H1 (cell line): Measurements from ENCODE around the gene HYAL4. TPM values are rescaled to one million over a fixed set of nuclear protein-coding genes. Genes with fewer than 3 reads are reported as not detected.

ENCODE experiments used
- CTCF ChIA-PET: fragments of 300-600 bp; sonication (Branson Sonifier 250); formaldehyde crosslinking; loops from one replicate; lab custom pipeline; 2021; ENCODE audit not compliant: partially characterized antibody; lab: Charles Lee
- POLR2A ChIA-PET: fragments of 300-600 bp; sonication (Branson Sonifier 250); formaldehyde crosslinking; loops from one replicate; lab custom pipeline; 2021; ENCODE audit warnings: inconsistent platforms; ENCODE audit not compliant: partially characterized antibody; lab: Charles Lee
- DNase-seq, 2 experiments: peaks; one replicate each; pipeline versions ENCODE4 v3.0.0 to v3.0.0-alpha.2; 2010 to 2022; ENCODE audit warnings: low spot score in 2 of 2, low read depth in 1 of 2, mixed read lengths in 1 of 2
- FAIRE-seq: peaks from 2 replicates; lab custom pipeline; 2011; peaks lifted over from hg19 to GRCh38; lab: Jason Lieb, UNC
- H2AFZ ChIP-seq: 2 replicates; pipeline ENCODE4 v1.8.1; 2012; ENCODE audit warnings: low read length, inconsistent platforms
- H2AK5ac ChIP-seq: 2 replicates; pipeline ENCODE4 v1.6.1; 2013; ENCODE audit warnings: low read depth, low read length
- H2BK120ac ChIP-seq: replicated peaks from 2 replicates; pipeline ENCODE3; 2013; ENCODE audit warnings: low read depth, low read length, inconsistent platforms
- H2BK12ac ChIP-seq: 2 replicates; pipeline ENCODE4 v1.6.1; 2013; ENCODE audit warnings: low read depth, low read length
- H2BK15ac ChIP-seq: 2 replicates; pipeline ENCODE4 v1.6.1; 2013; ENCODE audit warnings: low read length
- H2BK20ac ChIP-seq: 2 replicates; pipeline ENCODE4 v1.6.1; 2013; ENCODE audit warnings: low read length
- H2BK5ac ChIP-seq: 2 replicates; pipeline ENCODE4 v1.6.1; 2013; ENCODE audit warnings: low read depth, low read length
- H3K14ac ChIP-seq: 2 replicates; pipeline ENCODE4 v1.6.1; 2013; ENCODE audit warnings: inconsistent platforms; ENCODE audit not compliant: insufficient read length
- H3K18ac ChIP-seq: 2 replicates; pipeline ENCODE4 v1.6.1; 2013; ENCODE audit warnings: low read length; ENCODE audit errors: extremely low read depth
- H3K23ac ChIP-seq: 2 replicates; pipeline ENCODE4 v1.6.1; 2013; ENCODE audit warnings: inconsistent platforms; ENCODE audit not compliant: insufficient read length
- H3K23me2 ChIP-seq: 2 replicates; pipeline ENCODE4 v1.6.1; 2013; ENCODE audit warnings: low read depth, low read length
- H3K27ac ChIP-seq: 2 replicates; pipeline ENCODE4 v1.6.1; 2011; ENCODE audit warnings: low read depth, low read length, inconsistent platforms
- H3K27me3 ChIP-seq, 4 experiments: replicated peaks in 1 of 4; 1 replicate in 1 of 4; 2 replicates in 3 of 4; pipeline versions ENCODE4 v1.6.1 to v1.8.1; 2011 to 2013; ENCODE audit warnings: low read length in 3 of 4, mild to moderate bottlenecking in 3 of 4, inconsistent platforms in 2 of 4, mixed read lengths in 2 of 4, moderate library complexity in 1 of 4; ENCODE audit not compliant: control insufficient read depth in 3 of 4, insufficient read depth in 3 of 4; ENCODE audit errors: extremely low read depth in 1 of 4
- H3K36me3 ChIP-seq, 4 experiments: 2 replicates each; pipeline versions ENCODE4 v1.6.1 to v1.8.1; 2011 to 2013; ENCODE audit warnings: mild to moderate bottlenecking in 4 of 4, low read length in 3 of 4, moderate library complexity in 2 of 4, control low read depth in 1 of 4, inconsistent platforms in 1 of 4; ENCODE audit not compliant: insufficient read depth in 4 of 4, control insufficient read depth in 2 of 4
- H3K4ac ChIP-seq: replicated peaks from 2 replicates; pipeline ENCODE3; 2013; ENCODE audit warnings: low read length, low read depth, mixed read lengths, inconsistent platforms; ENCODE audit not compliant: insufficient read length
- H3K4me1 ChIP-seq, 4 experiments: replicated peaks in 1 of 4; 1 replicate in 1 of 4; 2 replicates in 3 of 4; pipeline versions ENCODE4 v1.6.1 to v1.8.1; 2011 to 2013; ENCODE audit warnings: low read length in 3 of 4, inconsistent platforms in 2 of 4, mixed read lengths in 1 of 4; ENCODE audit not compliant: insufficient read depth in 4 of 4, control insufficient read depth in 3 of 4
- H3K4me2 ChIP-seq, 2 experiments: 2 replicates each; pipeline versions ENCODE4 v1.6.1 to v1.8.1; 2011 to 2013; ENCODE audit warnings: low read depth in 2 of 2, low read length in 2 of 2, control low read depth in 1 of 2, inconsistent platforms in 1 of 2, mild to moderate bottlenecking in 1 of 2; ENCODE audit not compliant: insufficient read depth in 1 of 2
- H3K4me3 ChIP-seq, 4 experiments: fragments of 200-600, 300-600 bp in 1 of 4; sonication (generic), shearing (Covaris generic), sonication (Bioruptor Twin) in 1 of 4; 2 replicates each; pipeline versions ENCODE4 v1.5.1 to v1.8.1; 2011 to 2016; ENCODE audit warnings: low read length in 4 of 4, low read depth in 3 of 4, control low read depth in 2 of 4, inconsistent platforms in 2 of 4, mild to moderate bottlenecking in 2 of 4, mixed read lengths in 1 of 4, moderate library complexity in 1 of 4; ENCODE audit not compliant: insufficient read depth in 2 of 4; ENCODE audit errors: extremely low read depth in 1 of 4
- H3K56ac ChIP-seq: replicated peaks from 2 replicates; pipeline ENCODE3; 2013; ENCODE audit warnings: low read depth, mild to moderate bottlenecking, mixed read lengths, low read length, inconsistent platforms; ENCODE audit not compliant: insufficient read length
- H3K79me1 ChIP-seq: 2 replicates; pipeline ENCODE4 v1.6.1; 2013; ENCODE audit warnings: low read depth, low read length, control low read depth
- H3K79me2 ChIP-seq, 2 experiments: 2 replicates each; pipeline versions ENCODE4 v1.6.1 to v1.8.1; 2012 to 2013; ENCODE audit warnings: low read length in 2 of 2, mild to moderate bottlenecking in 2 of 2, inconsistent platforms in 1 of 2; ENCODE audit not compliant: insufficient read depth in 2 of 2, control insufficient read depth in 1 of 2
- H3K9ac ChIP-seq, 4 experiments: replicated peaks in 1 of 4; 1 replicate in 1 of 4; 2 replicates in 3 of 4; pipeline versions ENCODE4 v1.6.1 to v1.8.1; 2011 to 2013; ENCODE audit warnings: low read depth in 3 of 4, low read length in 3 of 4, control low read depth in 2 of 4, mild to moderate bottlenecking in 2 of 4, moderate library complexity in 2 of 4, inconsistent platforms in 1 of 4; ENCODE audit errors: extremely low read depth in 1 of 4
- H3K9me3 ChIP-seq, 2 experiments: 2 replicates each; pipeline versions ENCODE4 v1.6.1 to v1.8.1; 2012 to 2013; ENCODE audit warnings: mild to moderate bottlenecking in 2 of 2, moderate library complexity in 2 of 2, control low read depth in 1 of 2, inconsistent platforms in 1 of 2, low read depth in 1 of 2, low read length in 1 of 2, mixed read lengths in 1 of 2; ENCODE audit not compliant: insufficient read depth in 2 of 2
- H4K20me1 ChIP-seq, 2 experiments: replicated peaks in 1 of 2; 2 replicates each; pipeline versions ENCODE3 to v1.8.1; 2011 to 2013; ENCODE audit warnings: inconsistent platforms in 2 of 2, low read length in 2 of 2, mild to moderate bottlenecking in 1 of 2; ENCODE audit not compliant: insufficient read depth in 2 of 2, control insufficient read depth in 1 of 2
- H4K5ac ChIP-seq: 2 replicates; pipeline ENCODE4 v1.6.1; 2013; ENCODE audit warnings: low read length, low read depth, mixed read lengths, inconsistent platforms; ENCODE audit not compliant: insufficient read length
- H4K8ac ChIP-seq: 2 replicates; pipeline ENCODE4 v1.8.0; 2013; ENCODE audit warnings: mild to moderate bottlenecking, moderate library complexity, low read length, inconsistent platforms; ENCODE audit not compliant: insufficient read depth; ENCODE audit errors: extremely low read depth
- H4K91ac ChIP-seq: replicated peaks from 2 replicates; pipeline ENCODE3; 2013; ENCODE audit warnings: low read length, mixed read lengths, inconsistent platforms; ENCODE audit not compliant: insufficient read length
- ATF3 ChIP-seq: IDR thresholded peaks from 2 replicates; pipeline ENCODE4 v1.6.1; 2011; ENCODE audit warnings: low read depth, mild to moderate bottlenecking, low read length; ENCODE audit not compliant: insufficient read depth
- BACH1 ChIP-seq: IDR thresholded peaks from 2 replicates; pipeline ENCODE4 v1.6.1; 2012; ENCODE audit warnings: low read length, improper control_type of control experiment
- BRCA1 ChIP-seq: IDR thresholded peaks from 2 replicates; pipeline ENCODE4 v1.6.1; 2012; ENCODE audit warnings: low read depth, low read length, improper control_type of control experiment
- CBX8 ChIP-seq: fragments of 300-800, 300-1000 bp; sonication (generic); IDR thresholded peaks from 2 replicates; pipeline ENCODE4 v1.7.1; 2016; ENCODE audit warnings: low read depth, low read length, borderline replicate concordance
- CHD1 ChIP-seq: IDR thresholded peaks from 2 replicates; pipeline ENCODE4 v1.6.1; 2012; ENCODE audit warnings: low read depth, low read length, improper control_type of control experiment
- CHD2 ChIP-seq: IDR thresholded peaks from 2 replicates; pipeline ENCODE4 v1.6.1; 2012; ENCODE audit warnings: low read length, improper control_type of control experiment
- CREB1 ChIP-seq: IDR thresholded peaks from 2 replicates; pipeline ENCODE4 v1.6.1; 2012; ENCODE audit warnings: inconsistent platforms
- FOSL1 ChIP-seq: IDR thresholded peaks from 2 replicates; pipeline ENCODE4 v1.6.1; 2011; ENCODE audit warnings: mild to moderate bottlenecking, low read depth, low read length, moderate library complexity; ENCODE audit not compliant: insufficient read depth
- JUN ChIP-seq: IDR thresholded peaks from 2 replicates; pipeline ENCODE4 v1.6.1; 2011; ENCODE audit warnings: low read depth, mild to moderate bottlenecking, improper control_type of control experiment, low read length
- JUND ChIP-seq: IDR thresholded peaks from 2 replicates; pipeline ENCODE4 v1.6.1; 2011; ENCODE audit warnings: mild to moderate bottlenecking, improper control_type of control experiment, low read length
- NRF1 ChIP-seq: IDR thresholded peaks from 2 replicates; pipeline ENCODE4 v1.6.1; 2011; ENCODE audit warnings: mild to moderate bottlenecking, low read depth, low read length, improper control_type of control experiment
- POU5F1 ChIP-seq: IDR thresholded peaks from 2 replicates; pipeline ENCODE4 v1.6.1; 2011; ENCODE audit warnings: low read depth, mild to moderate bottlenecking, low read length, moderate library complexity
- RBBP5 ChIP-seq: IDR thresholded peaks from 2 replicates; pipeline ENCODE4 v1.7.1; 2012; ENCODE audit warnings: low read depth, mild to moderate bottlenecking, inconsistent platforms, low read length, moderate library complexity, borderline replicate concordance
- SAP30 ChIP-seq: fragments of 300-600 bp; sonication (generic); IDR thresholded peaks from 2 replicates; pipeline ENCODE4 v1.7.1; 2012; ENCODE audit warnings: low read length, moderate library complexity, mild to moderate bottlenecking, inconsistent platforms; ENCODE audit not compliant: insufficient read depth, insufficient replicate concordance
- SIRT6 ChIP-seq: IDR thresholded peaks from one replicate; pipeline ENCODE4 v1.7.1; 2012; ENCODE audit warnings: low read length, inconsistent platforms
- TCF12 ChIP-seq: IDR thresholded peaks from 2 replicates; pipeline ENCODE4 v1.6.1; 2011; ENCODE audit warnings: low read depth, mild to moderate bottlenecking, low read length
- WGBS, 2 experiments: shearing (Covaris generic) in 1 of 2; methylation state at CpG; one replicate each; pipeline versions ENCODE4 v1.1.6 to v1.1.7; 2013 to 2015; ENCODE audit warnings: low lambda C conversion rate in 2 of 2, mixed read lengths in 2 of 2, inconsistent platforms in 1 of 2, low coverage in 1 of 2, missing lambda C conversion rate in 1 of 2; ENCODE audit not compliant: insufficient replicate concordance in 2 of 2, insufficient coverage in 1 of 2, insufficient read length in 1 of 2; ENCODE audit errors: extremely low coverage in 1 of 2, missing lambda C conversion rate in 1 of 2; 5-methylcytosine and 5-hydroxymethylcytosine counted together
- polyA plus RNA-seq, 7 experiments: library from polyadenylated mRNA; depleted of rRNA in 3 of 7; stranded (reverse) in 5 of 7; unstranded in 2 of 7; fragments of >200 nt in 5 of 7; fragments of 200-250 nt in 2 of 7; gene quantifications; 1 replicate in 5 of 7; 2 replicates in 1 of 7; 4 replicates in 1 of 7; pipeline versions ENCODE4 v1.2.1 to v1.2.3, GENCODE V29; 2011 to 2013; ENCODE audit warnings: missing spikeins in 2 of 7, mixed read lengths in 2 of 7
- total RNA-seq: library from RNA; stranded (reverse); fragmentation: NEBNext Ultra II Directional; extraction: Animal tissue kit (Norgen Biotek cat#: 25700); gene quantifications from 2 replicates; pipeline ENCODE4 v1.2.1, GENCODE V29; 2021

Gene HYAL4
- total and polyA plus RNA-seq, 2 of the 8 experiments (the other 6 are each of a cell fraction or from before 2014, with no cell fraction given), result not detected

GRCh38 chr7:123923599-123923998 is 78.6 kb downstream of the HYAL4 start:
- FAIRE-seq (no peak), DNase-seq (no peak)
- Histone ChIP-seq H3K4me1 (peaks cover 0 to 2% (median 0%) of the 10 kb centered on the region in 4 experiments; a peak in 2 of 7 replicates), H3K36me3 (no peaks in the 10 kb centered on the region), H3K9me3 (no peaks in the 10 kb centered on the region), H3K4me3 (no peak overlapping the region), H3K4me2 (no peak overlapping the region), H3K27me3 (no peaks in the 10 kb centered on the region), H3K27ac (no peak overlapping the region), H2AK5ac (no peak overlapping the region), H2BK15ac (no peak overlapping the region), H3K9ac (no peak overlapping the region), H3K56ac (no peak overlapping the region), H3K23ac (no peak overlapping the region), H2BK12ac (no peak overlapping the region), H3K14ac (no peak overlapping the region), H3K79me1 (no peaks in the 10 kb centered on the region), H4K20me1 (no peaks in the 10 kb centered on the region), H4K8ac (no peak overlapping the region), H2AFZ (no peak overlapping the region), H3K23me2 (no peaks in the 10 kb centered on the region), H3K4ac (no peak overlapping the region), H3K18ac (no peak overlapping the region), H3K79me2 (no peaks in the 10 kb centered on the region), H4K5ac (no peak overlapping the region), H4K91ac (no peak overlapping the region), H2BK5ac (no peak overlapping the region), H2BK20ac (no peak overlapping the region), H2BK120ac (no peak overlapping the region)
- ChIA-PET POLR2A (no interaction called here), CTCF (no interaction called here)
- 92% methylated on average over 4 of the region's 4 CpGs; no CpG with 5 or more reads in 1 of the 2 experiments for WGBS, 2 experiments
- TF ChIP-seq SAP30, result no peak
- TF ChIP-seq RBBP5, result no peak
- TF ChIP-seq BRCA1, result no peak
- TF ChIP-seq CHD1, result no peak
- no peak for TF ChIP-seq CREB1
- no peak for TF ChIP-seq BACH1
- no peak for TF ChIP-seq NRF1
- no peak for TF ChIP-seq POU5F1
- TF ChIP-seq JUN, result no peak
- TF ChIP-seq CBX8, result no peak
- no peak for TF ChIP-seq FOSL1
- TF ChIP-seq JUND, result no peak
- TF ChIP-seq CHD2, result no peak
- TF ChIP-seq ATF3, result no peak
- TF ChIP-seq SIRT6, result no peak
- no peak for TF ChIP-seq TCF12
